Fibroblast of peridontal ligament (primary cell): ENCODE data around the gene XCL2.
"Not testable (repeated sequence)": the region's sequence is repeated elsewhere in the genome, so short reads cannot be mapped to it uniquely, and the experiment has no call there.

Experiments used
- DNase-seq: peaks from one replicate; pipeline ENCODE4 v3.0.0-alpha.2; 2010; ENCODE audit errors: extremely low read depth

XCL2 gene, protein sequence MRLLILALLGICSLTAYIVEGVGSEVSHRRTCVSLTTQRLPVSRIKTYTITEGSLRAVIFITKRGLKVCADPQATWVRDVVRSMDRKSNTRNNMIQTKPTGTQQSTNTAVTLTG

DNA sequence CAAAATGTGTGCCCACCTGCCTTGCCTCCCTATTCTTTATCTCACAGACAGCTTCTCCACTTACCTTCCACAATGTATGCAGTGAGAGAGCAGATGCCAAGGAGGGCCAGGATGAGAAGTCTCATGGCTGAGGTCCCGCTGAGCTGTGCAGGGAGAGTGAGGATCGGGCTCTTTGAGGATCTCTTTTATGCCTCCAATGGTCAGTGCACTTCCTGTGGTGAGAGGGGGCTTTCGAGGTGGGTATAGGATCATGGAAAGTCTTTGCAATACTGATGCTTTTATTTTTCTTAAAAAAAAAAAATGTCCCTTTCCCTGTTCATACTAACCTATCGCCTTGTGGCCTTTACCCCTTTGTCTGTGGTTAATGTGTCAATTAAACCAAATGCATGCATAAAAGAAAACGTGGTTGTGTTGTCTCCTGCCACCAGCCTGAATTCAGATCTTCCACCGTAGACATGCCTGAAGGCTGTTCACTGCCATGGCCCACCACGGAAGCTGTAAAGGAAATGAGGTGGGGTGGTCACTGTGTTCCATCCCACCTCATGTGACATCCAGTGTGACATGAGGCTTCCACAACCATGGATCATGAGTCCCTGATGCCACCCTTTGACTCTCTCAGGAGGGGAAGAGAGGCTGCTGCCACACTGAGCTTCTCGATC is at the start of gene XCL2:
TSS of gene XCL2 (minus strand) at position 158 of the 659 bp plus-strand sequence. CDS start at position 125, 33 bp downstream.
- not testable (repeated sequence) for DNase-seq

DNA sequence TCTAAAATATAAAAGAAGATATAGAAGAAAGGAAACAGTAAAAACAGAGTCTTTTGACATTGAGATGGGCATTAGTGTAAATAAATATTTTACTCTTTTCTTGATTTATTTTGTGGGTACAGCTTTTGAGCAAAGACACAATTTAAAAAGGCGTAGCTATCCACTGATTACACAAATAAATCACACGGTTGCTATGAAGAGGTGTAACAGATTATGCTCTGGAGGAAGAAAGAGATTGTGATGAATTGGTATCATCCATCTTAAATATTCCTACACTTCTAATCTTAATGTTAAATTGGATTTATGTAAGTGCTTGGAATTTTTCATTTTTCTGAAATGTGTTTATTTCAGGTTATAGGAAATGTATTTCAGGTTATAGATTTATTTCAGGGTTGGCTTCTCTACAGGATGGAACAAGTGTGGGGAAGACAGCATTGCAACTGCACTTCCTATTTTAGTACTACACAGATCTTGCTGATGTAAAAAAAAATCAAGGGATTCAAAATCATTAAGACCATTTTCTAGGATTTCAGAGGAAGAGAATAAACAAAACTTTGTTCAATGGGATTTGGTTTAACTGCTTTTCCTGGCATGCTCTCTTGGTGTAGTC is 47.9 kb upstream of the XCL2 start:
- no peak for DNase-seq

DNA sequence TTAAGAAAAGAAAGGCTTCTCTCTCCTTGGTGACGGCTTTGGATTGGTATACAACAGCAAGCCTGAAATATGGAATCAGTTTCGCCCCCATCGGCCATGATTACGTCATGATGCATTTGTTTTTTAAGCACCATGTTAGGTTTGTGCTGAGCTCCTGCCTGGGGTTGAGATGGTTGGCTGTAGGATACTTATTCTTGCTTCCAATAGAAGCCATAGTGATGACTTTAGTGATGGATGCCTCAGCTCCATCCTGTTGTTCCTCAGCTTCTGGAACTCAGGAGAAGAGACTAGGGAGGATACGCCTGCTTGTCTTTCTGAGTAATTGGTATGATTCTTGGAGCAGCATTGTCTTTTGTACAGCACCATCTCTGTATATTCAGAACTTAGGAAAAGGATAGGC is 47.3 kb upstream of the XCL2 start:
- DNase-seq = no peak

- DNase-seq = no peak
These were observed 45.4 kb upstream of the XCL2 start for GRCh38 chr1:168589167-168589566.

DNA sequence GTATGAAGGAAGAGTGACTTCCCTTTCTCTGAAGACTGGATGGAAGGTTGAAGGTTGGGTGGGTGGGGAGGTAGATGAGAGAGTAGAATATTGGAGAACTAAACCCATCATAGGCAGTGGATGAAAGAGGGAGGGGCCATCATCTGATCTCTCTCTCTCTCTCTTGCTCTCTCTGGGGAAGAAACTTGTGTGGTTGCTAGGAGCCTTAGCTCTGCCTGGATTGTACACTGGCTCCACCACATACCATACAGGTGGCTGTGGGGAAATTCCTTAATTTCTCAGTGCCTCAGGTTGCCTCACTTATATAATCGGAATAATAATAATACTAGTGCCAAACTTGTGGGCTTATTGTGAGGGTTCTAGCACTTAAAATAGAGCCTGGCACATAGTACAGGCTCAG is 42.1 kb upstream of the XCL2 start:
- no peak for DNase-seq

- no peak for DNase-seq
These were observed 41.4 kb upstream of the XCL2 start for GRCh38 chr1:168585191-168585590.

- DNase-seq = no peak
These were observed 39.8 kb upstream of the XCL2 start for GRCh38 chr1:168583571-168583970.

GRCh38 chr1:168582688-168583336 is 39.0 kb upstream of the XCL2 start:
- peak; percentile 27 for DNase-seq

DNA sequence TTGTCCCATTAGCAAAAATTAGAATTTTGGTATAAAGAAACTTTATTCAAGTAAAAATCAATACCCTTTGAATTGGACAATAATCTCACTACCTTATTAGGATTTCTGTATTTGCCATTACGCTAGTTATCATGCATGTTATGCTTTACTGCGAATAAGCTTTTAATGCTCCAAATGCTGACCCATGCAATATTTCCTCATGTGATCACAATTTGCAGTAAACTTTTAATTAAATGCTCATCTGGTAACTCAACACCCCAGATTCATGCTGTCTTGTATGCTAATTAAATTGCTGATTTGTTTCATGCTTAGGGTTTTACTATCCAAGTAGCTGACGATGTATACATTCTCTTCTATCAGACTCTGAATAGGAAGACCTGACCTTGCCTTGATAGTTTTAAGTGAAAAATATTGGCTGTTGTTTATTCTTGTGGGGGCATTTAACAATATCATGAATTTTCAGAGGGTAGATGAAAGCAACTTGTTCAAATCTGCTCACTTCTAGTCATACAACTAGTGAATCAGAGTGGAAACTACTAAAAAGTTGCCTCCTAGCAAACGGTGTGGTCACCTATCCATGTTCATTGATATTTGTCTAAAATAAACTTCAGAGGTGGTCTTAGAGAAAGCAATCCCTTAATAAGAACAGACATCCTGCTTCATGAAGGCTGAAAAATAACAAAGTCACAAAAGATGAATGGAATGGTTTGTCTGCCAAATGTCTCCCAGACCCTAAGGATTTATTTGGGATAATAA is 38.2 kb upstream of the XCL2 start:
- DNase-seq = no peak

DNA sequence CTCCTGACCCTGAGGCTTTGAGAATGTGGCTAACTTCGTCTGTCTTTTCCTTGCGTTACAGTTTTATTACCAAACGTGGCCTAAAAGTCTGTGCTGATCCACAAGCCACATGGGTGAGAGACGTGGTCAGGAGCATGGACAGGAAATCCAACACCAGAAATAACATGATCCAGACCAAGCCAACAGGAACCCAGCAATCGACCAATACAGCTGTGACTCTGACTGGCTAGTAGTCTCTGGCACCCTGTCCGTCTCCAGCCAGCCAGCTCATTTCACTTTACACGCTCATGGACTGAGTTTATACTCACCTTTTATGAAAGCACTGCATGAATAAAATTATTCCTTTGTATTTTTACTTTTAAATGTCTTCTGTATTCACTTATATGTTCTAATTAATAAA is 37.2 kb upstream of the XCL2 start:
- DNase-seq = not testable (repeated sequence)

- not testable (repeated sequence) for DNase-seq
These were observed 36.5 kb upstream of the XCL2 start for GRCh38 chr1:168580290-168580689.

- not testable (repeated sequence) for DNase-seq
These were observed 34.9 kb upstream of the XCL2 start for GRCh38 chr1:168578531-168579185.

DNA sequence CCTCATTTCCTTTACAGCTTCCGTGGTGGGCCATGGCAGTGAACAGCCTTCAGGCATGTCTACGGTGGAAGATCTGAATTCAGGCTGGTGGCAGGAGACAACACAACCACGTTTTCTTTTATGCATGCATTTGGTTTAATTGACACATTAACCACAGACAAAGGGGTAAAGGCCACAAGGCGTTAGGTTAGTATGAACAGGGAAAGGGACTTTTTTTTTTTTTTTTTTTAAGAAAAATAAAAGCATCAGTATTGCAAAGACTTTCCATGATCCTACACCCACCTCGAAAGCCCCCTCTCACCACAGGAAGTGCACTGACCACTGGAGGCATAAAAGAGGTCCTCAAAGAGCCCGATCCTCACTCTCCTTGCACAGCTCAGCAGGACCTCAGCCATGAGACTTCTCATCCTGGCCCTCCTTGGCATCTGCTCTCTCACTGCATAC is 32.5 kb upstream of the XCL2 start, which contains the start of gene XCL1:
TSS of gene XCL1 (plus strand) at position 361 of the 444 bp plus-strand sequence. CDS start at position 394, 33 bp downstream.
- DNase-seq = not testable (repeated sequence)

- peak; percentile 55 for DNase-seq
These were observed 30.4 kb upstream of the XCL2 start for GRCh38 chr1:168574234-168574633.

- no peak for DNase-seq
These were observed 28.8 kb upstream of the XCL2 start for GRCh38 chr1:168572633-168573032.

- no peak for DNase-seq
These were observed 26.9 kb upstream of the XCL2 start for GRCh38 chr1:168570652-168571051.

DNA sequence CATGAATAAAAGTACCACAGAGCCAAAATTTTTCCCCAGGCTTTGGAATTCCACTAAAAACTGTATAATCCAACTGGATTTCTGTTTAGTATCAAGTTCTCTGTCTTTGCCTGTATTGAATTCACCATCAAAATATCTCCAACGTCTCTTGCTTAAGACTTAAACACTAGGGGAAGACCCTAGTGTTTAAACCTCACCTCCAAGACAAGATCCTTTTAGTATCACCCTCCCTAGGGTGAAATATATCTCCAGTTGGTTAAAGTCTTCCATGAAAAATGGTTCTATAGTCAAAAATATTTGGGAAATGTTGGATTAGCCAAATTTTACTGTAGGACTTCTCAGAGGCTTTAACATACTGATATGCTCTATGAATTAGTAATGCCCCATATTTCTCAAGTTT is 24.5 kb upstream of the XCL2 start:
- DNase-seq = no peak

DNA sequence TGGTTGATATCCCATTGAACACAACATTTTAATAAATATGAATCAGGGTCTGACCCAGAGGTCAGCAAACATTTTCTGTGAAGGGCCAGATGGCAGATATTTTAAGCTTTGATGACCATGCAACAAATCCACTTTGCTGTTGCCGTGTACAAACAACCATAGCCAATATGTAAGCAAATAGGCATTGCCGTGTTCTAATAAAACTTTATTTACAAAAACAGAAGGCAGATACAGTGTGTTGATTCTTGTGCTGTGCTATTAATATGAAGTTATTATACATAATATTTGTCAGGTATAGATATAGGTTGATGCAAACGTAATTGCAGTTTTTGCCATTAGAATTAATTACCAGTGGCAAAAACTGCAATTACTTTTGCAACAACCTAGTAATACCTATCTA is 23.8 kb upstream of the XCL2 start:
- DNase-seq = no peak

DNA sequence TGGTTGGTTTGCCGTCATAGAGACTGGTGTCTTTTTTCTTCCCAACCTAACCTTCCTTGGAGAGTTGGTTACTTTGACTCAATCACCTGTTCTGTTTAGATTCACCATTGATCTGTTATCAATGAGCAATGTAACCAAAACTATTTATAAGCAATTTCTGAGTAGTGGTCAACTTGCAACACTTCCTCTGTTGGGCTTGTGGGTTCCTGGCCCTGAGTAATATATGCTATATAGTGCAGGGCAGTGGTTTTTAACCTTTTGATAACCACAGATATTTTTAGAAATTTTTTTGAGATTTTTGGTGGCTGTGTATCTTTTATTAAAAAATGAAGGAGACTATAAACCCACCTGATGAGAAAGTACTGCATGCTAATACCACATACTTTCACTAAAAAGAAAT is 23.2 kb upstream of the XCL2 start:
- no peak for DNase-seq

GRCh38 chr1:168565825-168566224 is 22.0 kb upstream of the XCL2 start:
- no peak for DNase-seq

GRCh38 chr1:168561989-168562388 is 18.2 kb upstream of the XCL2 start:
- no peak for DNase-seq
